ENCODE results near the gene HES7. TPM values are rescaled to one million over a fixed set of nuclear protein-coding genes. Genes with fewer than 3 reads are reported as not detected.

The HES7 gene
- total RNA-seq, 4 donors from 2014 or later: 0.89 to 0.94 TPM; not detected in 2

DNA sequence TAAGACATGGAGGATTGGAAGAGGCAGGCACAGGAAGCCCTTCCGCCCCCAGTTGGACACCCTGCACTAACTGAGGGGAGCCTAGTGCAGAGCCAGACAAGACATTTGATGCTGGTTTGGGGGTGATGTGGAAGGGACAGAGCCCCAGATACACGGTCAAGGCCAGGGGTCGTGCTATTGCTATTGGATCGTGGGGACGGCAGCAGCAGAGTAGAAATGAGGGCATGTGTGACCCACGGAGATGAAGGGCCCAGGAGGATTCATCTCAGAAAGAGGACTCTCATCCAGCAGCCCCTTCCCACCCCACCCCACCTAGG lies 40.9 kb upstream of the HES7 start:
- Histone ChIP-seq H3K36me3 (peaks cover 0 to 17% of the 10 kb centered on the region in 2 donors), H3K27me3 (no peaks in the 10 kb centered on the region), H3K27ac (peak overlapping the region; percentile 96 to 100 (median 98)), H3K9me3 (no peaks in the 10 kb centered on the region), H3K4me1 (peaks cover 9 to 47% (median 29%) of the 10 kb centered on the region in 3 donors), H3K4me3 (no peak overlapping the region)
- 63% methylated on average over 6 of the region's 6 CpGs; no CpG with 5 or more reads in 1 of the 2 donors for WGBS, 2 donors (ENCODE audit: low coverage in 1 of 2)
- ATAC-seq: no peak
- TF ChIP-seq EP300 (IDR thresholded peaks at IDR 0.05): no peak
- TF ChIP-seq POLR2A (IDR thresholded peaks at IDR 0.05): no peak
- TF ChIP-seq POLR2AphosphoS5 (IDR thresholded peaks at IDR 0.05): no peak
- TF ChIP-seq, protein P1, sequence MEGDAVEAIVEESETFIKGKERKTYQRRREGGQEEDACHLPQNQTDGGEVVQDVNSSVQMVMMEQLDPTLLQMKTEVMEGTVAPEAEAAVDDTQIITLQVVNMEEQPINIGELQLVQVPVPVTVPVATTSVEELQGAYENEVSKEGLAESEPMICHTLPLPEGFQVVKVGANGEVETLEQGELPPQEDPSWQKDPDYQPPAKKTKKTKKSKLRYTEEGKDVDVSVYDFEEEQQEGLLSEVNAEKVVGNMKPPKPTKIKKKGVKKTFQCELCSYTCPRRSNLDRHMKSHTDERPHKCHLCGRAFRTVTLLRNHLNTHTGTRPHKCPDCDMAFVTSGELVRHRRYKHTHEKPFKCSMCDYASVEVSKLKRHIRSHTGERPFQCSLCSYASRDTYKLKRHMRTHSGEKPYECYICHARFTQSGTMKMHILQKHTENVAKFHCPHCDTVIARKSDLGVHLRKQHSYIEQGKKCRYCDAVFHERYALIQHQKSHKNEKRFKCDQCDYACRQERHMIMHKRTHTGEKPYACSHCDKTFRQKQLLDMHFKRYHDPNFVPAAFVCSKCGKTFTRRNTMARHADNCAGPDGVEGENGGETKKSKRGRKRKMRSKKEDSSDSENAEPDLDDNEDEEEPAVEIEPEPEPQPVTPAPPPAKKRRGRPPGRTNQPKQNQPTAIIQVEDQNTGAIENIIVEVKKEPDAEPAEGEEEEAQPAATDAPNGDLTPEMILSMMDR (IDR thresholded peaks at IDR 0.05): no peak

DNA sequence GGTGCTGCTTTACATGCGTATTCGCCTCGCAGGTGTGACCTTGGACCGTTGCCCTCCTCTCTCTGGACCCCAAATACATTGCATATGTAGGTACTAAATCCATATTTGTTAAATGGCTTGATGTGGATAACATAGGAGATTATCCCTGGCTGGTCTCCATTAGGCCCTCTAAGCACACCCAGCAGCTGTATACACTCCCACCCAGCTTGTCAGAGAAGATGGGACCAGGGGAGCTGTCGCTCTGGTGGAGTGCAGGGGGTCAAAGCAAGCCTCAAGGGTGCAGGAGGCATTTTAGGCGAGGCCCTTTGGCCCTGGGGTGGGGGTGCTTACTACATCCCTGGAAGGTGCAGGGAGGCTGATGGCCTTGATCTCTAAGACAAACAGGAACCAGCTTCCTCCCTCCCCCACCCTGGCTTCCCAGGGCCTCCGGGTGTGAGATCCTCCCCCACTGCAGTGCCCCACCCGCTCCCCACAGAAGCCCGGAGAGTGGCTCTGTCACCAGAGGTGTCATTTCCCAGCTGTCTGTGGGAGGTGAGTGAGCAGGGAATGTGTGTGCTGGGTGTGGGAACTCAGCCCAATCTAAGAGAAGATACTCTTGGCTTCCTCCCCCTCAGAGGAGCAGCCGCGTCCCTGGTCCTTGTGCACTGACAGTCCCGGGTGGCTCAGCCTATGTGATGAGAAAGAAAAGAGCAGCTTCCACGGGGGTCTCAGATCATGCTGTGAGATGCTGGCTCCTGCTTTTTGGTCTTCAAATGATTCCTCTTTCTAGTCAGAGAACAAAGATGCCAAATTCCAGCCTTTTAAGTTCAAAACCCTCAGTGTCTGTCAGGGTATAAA lies 40.3 kb upstream of the HES7 start:
- Histone ChIP-seq H3K36me3 (peaks cover 0 to 23% of the 10 kb centered on the region in 2 donors), H3K27me3 (no peaks in the 10 kb centered on the region), H3K9me3 (no peaks in the 10 kb centered on the region), H3K27ac (peak overlapping the region; percentile 96 to 100 (median 98)), H3K4me1 (peaks cover 9 to 53% (median 31%) of the 10 kb centered on the region in 3 donors), H3K4me3 (no peak overlapping the region)
- ATAC-seq: peak; percentile 62
- TF ChIP-seq, protein P1 (IDR thresholded peaks at IDR 0.05): no peak
- TF ChIP-seq EP300 (IDR thresholded peaks at IDR 0.05) (no peak), POLR2AphosphoS5 (IDR thresholded peaks at IDR 0.05) (peak; percentile 51)
- 19 to 28% methylated on average over 5 to 6 of the region's 13 CpGs for WGBS, 2 donors (ENCODE audit: low coverage in 1 of 2)

DNA sequence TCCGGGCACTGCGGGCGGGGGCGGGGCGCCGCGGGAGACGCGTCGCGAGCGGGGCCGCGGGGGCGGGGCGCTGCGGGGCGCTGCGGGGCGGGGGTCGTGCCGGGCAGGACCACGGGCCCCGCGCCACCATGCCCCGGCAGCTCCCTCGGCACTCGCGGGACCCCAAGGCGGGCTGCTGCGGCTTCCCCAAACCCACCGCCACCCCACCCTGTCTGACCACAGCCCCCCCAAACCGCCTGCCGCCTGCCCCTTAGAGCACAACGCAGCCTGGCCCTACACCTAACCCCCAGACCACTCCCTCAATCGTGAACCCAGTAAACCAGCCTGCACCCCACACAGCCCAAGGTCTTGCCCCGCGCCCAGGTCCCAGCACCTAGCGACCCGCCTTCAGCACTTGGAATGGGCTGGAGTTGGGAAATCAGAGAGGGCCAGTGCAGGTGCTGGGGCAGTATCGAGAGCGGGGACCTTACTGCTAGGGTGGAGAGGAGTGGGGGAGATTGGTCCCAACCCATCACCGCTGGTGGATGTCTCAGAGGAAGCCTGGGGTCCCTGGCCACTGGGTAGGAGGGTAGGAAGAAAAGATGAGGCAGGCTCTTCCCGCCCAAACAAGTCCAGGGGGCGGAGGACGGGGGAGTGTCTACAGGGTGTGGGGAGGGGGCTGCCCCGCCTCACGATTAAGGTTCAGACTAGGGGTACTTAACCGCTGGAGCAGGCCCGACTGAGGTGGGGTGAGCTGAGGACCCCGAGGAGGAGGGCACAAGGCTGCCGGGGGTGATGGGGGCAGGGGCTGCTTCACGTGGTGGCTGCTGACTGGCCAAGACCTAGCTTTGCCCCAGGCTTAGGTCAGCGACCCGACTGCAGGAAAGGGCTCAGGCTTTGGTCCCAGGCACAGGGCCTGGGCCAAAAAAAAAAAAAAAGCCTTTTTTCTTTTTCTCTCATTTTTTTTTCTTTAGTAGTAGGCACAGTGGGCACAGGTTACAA lies 39.4 kb upstream of the HES7 start:
- peak overlapping the region; percentile 69 to 87 for H3K4me3 ChIP-seq
- H3K36me3 ChIP-seq: peaks cover 0 to 25% of the 10 kb centered on the region in 2 donors
- H3K27ac ChIP-seq: peak overlapping the region; percentile 96 to 100 (median 98)
- TF ChIP-seq, protein P1 (IDR thresholded peaks at IDR 0.05): no peak
- TF ChIP-seq EP300 (IDR thresholded peaks at IDR 0.05) (no peak), POLR2A (IDR thresholded peaks at IDR 0.05) (no peak), POLR2AphosphoS5 (IDR thresholded peaks at IDR 0.05) (no peak)
- H3K9me3 ChIP-seq: no peaks in the 10 kb centered on the region
- 0% methylated on average over 3 to 9 of the region's 55 CpGs for WGBS, 2 donors (ENCODE audit: low coverage in 1 of 2)
- no peaks in the 10 kb centered on the region for H3K27me3 ChIP-seq
- peak; percentile 46 for ATAC-seq
- H3K4me1 ChIP-seq: peaks cover 9 to 62% (median 37%) of the 10 kb centered on the region in 3 donors

DNA sequence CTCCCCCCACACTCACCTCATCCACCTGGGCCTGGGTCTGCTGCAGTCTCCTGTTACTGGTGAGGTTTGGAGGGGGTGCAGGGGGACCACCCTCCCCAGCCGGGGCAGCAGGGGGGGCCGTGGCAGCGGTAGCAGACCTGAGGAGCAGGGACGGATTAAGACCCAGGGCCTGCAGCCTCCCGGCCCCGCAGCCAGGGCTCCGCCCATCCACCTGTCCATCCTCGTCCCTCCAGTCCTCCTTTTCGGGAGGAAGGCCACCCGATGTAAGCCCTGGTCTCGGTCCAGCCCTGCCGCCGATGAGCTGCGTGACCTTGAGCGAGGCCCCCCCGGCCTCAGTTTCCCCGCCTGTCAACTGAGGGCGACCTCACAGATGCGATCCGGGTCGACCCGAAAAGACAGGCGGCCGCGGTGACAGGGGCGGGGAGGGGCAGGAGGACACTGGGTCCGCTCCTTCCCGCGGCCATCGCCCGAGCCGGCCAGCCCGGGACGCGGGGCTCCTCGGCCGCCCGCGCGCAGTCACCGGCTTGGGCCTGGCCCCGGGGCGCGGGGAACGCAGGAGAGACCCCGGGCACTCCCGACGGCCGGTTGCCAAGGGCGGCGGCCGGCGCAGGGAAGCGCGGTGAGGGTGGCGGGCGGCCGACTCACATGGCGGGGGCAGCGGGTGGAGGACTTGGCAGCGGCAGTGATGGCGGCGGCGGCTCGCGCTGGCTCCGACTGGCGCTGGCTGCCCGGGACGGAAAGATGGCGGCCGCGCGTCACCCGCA lies 38.5 kb upstream of the HES7 start, which contains the start of gene VAMP2:
VAMP2 (minus strand) TSS at position 716 of the 764 bp plus-strand sequence; CDS start at position 647, 69 bp downstream.
- H3K27ac ChIP-seq: peak within 1 kb of the TSS; percentile 96 to 100 (median 98)
- no peaks in the 10 kb centered on the region for H3K9me3 ChIP-seq
- peak within 1 kb of the TSS; percentile 69 to 87 for H3K4me3 ChIP-seq
- no CpG with 5 or more reads among the region's 75 CpGs for WGBS, 2 donors (ENCODE audit: low coverage in 1 of 2)
- ATAC-seq: peak; percentile 83
- peaks cover 0 to 25% of the 10 kb centered on the region in 2 donors for H3K36me3 ChIP-seq
- TF ChIP-seq POLR2A (IDR thresholded peaks at IDR 0.05) (peak; percentile 89), POLR2AphosphoS5 (IDR thresholded peaks at IDR 0.05) (peak; percentile 86), EP300 (IDR thresholded peaks at IDR 0.05) (no peak)
- TF ChIP-seq, protein P1 (IDR thresholded peaks at IDR 0.05): peak in 3 of 4 experiments; percentile 6 to 8 (median 8)
- H3K27me3 ChIP-seq: no peaks in the 10 kb centered on the region
- H3K4me1 ChIP-seq: peaks cover 9 to 71% (median 40%) of the 10 kb centered on the region in 3 donors

Data from gastroesophageal sphincter (tissue), 4 donors.